H1 (cell line): Measurements from ENCODE around the gene CC2D1A. TPM values are rescaled to one million over a fixed set of nuclear protein-coding genes. Genes with fewer than 3 reads are reported as not detected.

Source experiments
- CTCF ChIA-PET: fragments of 300-600 bp; sonication (Branson Sonifier 250); formaldehyde crosslinking; loops from one replicate; lab custom pipeline; 2021; ENCODE audit not compliant: partially characterized antibody; lab: Charles Lee
- POLR2A ChIA-PET: fragments of 300-600 bp; sonication (Branson Sonifier 250); formaldehyde crosslinking; loops from one replicate; lab custom pipeline; 2021; ENCODE audit warnings: inconsistent platforms; ENCODE audit not compliant: partially characterized antibody; lab: Charles Lee
- DNase-seq, 2 experiments: peaks; one replicate each; pipeline versions ENCODE4 v3.0.0 to v3.0.0-alpha.2; 2010 to 2022; ENCODE audit warnings: low spot score in 2 of 2, low read depth in 1 of 2, mixed read lengths in 1 of 2
- FAIRE-seq: peaks from 2 replicates; lab custom pipeline; 2011; peaks lifted over from hg19 to GRCh38; lab: Jason Lieb, UNC
- H2AFZ ChIP-seq: 2 replicates; pipeline ENCODE4 v1.8.1; 2012; ENCODE audit warnings: low read length, inconsistent platforms
- H2AK5ac ChIP-seq: 2 replicates; pipeline ENCODE4 v1.6.1; 2013; ENCODE audit warnings: low read depth, low read length
- H2BK120ac ChIP-seq: replicated peaks from 2 replicates; pipeline ENCODE3; 2013; ENCODE audit warnings: low read depth, low read length, inconsistent platforms
- H2BK12ac ChIP-seq: 2 replicates; pipeline ENCODE4 v1.6.1; 2013; ENCODE audit warnings: low read depth, low read length
- H2BK15ac ChIP-seq: 2 replicates; pipeline ENCODE4 v1.6.1; 2013; ENCODE audit warnings: low read length
- H2BK20ac ChIP-seq: 2 replicates; pipeline ENCODE4 v1.6.1; 2013; ENCODE audit warnings: low read length
- H2BK5ac ChIP-seq: 2 replicates; pipeline ENCODE4 v1.6.1; 2013; ENCODE audit warnings: low read depth, low read length
- H3K14ac ChIP-seq: 2 replicates; pipeline ENCODE4 v1.6.1; 2013; ENCODE audit warnings: inconsistent platforms; ENCODE audit not compliant: insufficient read length
- H3K18ac ChIP-seq: 2 replicates; pipeline ENCODE4 v1.6.1; 2013; ENCODE audit warnings: low read length; ENCODE audit errors: extremely low read depth
- H3K23ac ChIP-seq: 2 replicates; pipeline ENCODE4 v1.6.1; 2013; ENCODE audit warnings: inconsistent platforms; ENCODE audit not compliant: insufficient read length
- H3K23me2 ChIP-seq: 2 replicates; pipeline ENCODE4 v1.6.1; 2013; ENCODE audit warnings: low read depth, low read length
- H3K27ac ChIP-seq: 2 replicates; pipeline ENCODE4 v1.6.1; 2011; ENCODE audit warnings: low read depth, low read length, inconsistent platforms
- H3K27me3 ChIP-seq, 4 experiments: replicated peaks in 1 of 4; 1 replicate in 1 of 4; 2 replicates in 3 of 4; pipeline versions ENCODE4 v1.6.1 to v1.8.1; 2011 to 2013; ENCODE audit warnings: low read length in 3 of 4, mild to moderate bottlenecking in 3 of 4, inconsistent platforms in 2 of 4, mixed read lengths in 2 of 4, moderate library complexity in 1 of 4; ENCODE audit not compliant: control insufficient read depth in 3 of 4, insufficient read depth in 3 of 4; ENCODE audit errors: extremely low read depth in 1 of 4
- H3K36me3 ChIP-seq, 4 experiments: 2 replicates each; pipeline versions ENCODE4 v1.6.1 to v1.8.1; 2011 to 2013; ENCODE audit warnings: mild to moderate bottlenecking in 4 of 4, low read length in 3 of 4, moderate library complexity in 2 of 4, control low read depth in 1 of 4, inconsistent platforms in 1 of 4; ENCODE audit not compliant: insufficient read depth in 4 of 4, control insufficient read depth in 2 of 4
- H3K4ac ChIP-seq: replicated peaks from 2 replicates; pipeline ENCODE3; 2013; ENCODE audit warnings: low read length, low read depth, mixed read lengths, inconsistent platforms; ENCODE audit not compliant: insufficient read length
- H3K4me1 ChIP-seq, 4 experiments: replicated peaks in 1 of 4; 1 replicate in 1 of 4; 2 replicates in 3 of 4; pipeline versions ENCODE4 v1.6.1 to v1.8.1; 2011 to 2013; ENCODE audit warnings: low read length in 3 of 4, inconsistent platforms in 2 of 4, mixed read lengths in 1 of 4; ENCODE audit not compliant: insufficient read depth in 4 of 4, control insufficient read depth in 3 of 4
- H3K4me2 ChIP-seq, 2 experiments: 2 replicates each; pipeline versions ENCODE4 v1.6.1 to v1.8.1; 2011 to 2013; ENCODE audit warnings: low read depth in 2 of 2, low read length in 2 of 2, control low read depth in 1 of 2, inconsistent platforms in 1 of 2, mild to moderate bottlenecking in 1 of 2; ENCODE audit not compliant: insufficient read depth in 1 of 2
- H3K4me3 ChIP-seq, 4 experiments: fragments of 200-600, 300-600 bp in 1 of 4; sonication (generic), shearing (Covaris generic), sonication (Bioruptor Twin) in 1 of 4; 2 replicates each; pipeline versions ENCODE4 v1.5.1 to v1.8.1; 2011 to 2016; ENCODE audit warnings: low read length in 4 of 4, low read depth in 3 of 4, control low read depth in 2 of 4, inconsistent platforms in 2 of 4, mild to moderate bottlenecking in 2 of 4, mixed read lengths in 1 of 4, moderate library complexity in 1 of 4; ENCODE audit not compliant: insufficient read depth in 2 of 4; ENCODE audit errors: extremely low read depth in 1 of 4
- H3K56ac ChIP-seq: replicated peaks from 2 replicates; pipeline ENCODE3; 2013; ENCODE audit warnings: low read depth, mild to moderate bottlenecking, mixed read lengths, low read length, inconsistent platforms; ENCODE audit not compliant: insufficient read length
- H3K79me1 ChIP-seq: 2 replicates; pipeline ENCODE4 v1.6.1; 2013; ENCODE audit warnings: low read depth, low read length, control low read depth
- H3K79me2 ChIP-seq, 2 experiments: 2 replicates each; pipeline versions ENCODE4 v1.6.1 to v1.8.1; 2012 to 2013; ENCODE audit warnings: low read length in 2 of 2, mild to moderate bottlenecking in 2 of 2, inconsistent platforms in 1 of 2; ENCODE audit not compliant: insufficient read depth in 2 of 2, control insufficient read depth in 1 of 2
- H3K9ac ChIP-seq, 4 experiments: replicated peaks in 1 of 4; 1 replicate in 1 of 4; 2 replicates in 3 of 4; pipeline versions ENCODE4 v1.6.1 to v1.8.1; 2011 to 2013; ENCODE audit warnings: low read depth in 3 of 4, low read length in 3 of 4, control low read depth in 2 of 4, mild to moderate bottlenecking in 2 of 4, moderate library complexity in 2 of 4, inconsistent platforms in 1 of 4; ENCODE audit errors: extremely low read depth in 1 of 4
- H3K9me3 ChIP-seq, 2 experiments: 2 replicates each; pipeline versions ENCODE4 v1.6.1 to v1.8.1; 2012 to 2013; ENCODE audit warnings: mild to moderate bottlenecking in 2 of 2, moderate library complexity in 2 of 2, control low read depth in 1 of 2, inconsistent platforms in 1 of 2, low read depth in 1 of 2, low read length in 1 of 2, mixed read lengths in 1 of 2; ENCODE audit not compliant: insufficient read depth in 2 of 2
- H4K20me1 ChIP-seq, 2 experiments: replicated peaks in 1 of 2; 2 replicates each; pipeline versions ENCODE3 to v1.8.1; 2011 to 2013; ENCODE audit warnings: inconsistent platforms in 2 of 2, low read length in 2 of 2, mild to moderate bottlenecking in 1 of 2; ENCODE audit not compliant: insufficient read depth in 2 of 2, control insufficient read depth in 1 of 2
- H4K5ac ChIP-seq: 2 replicates; pipeline ENCODE4 v1.6.1; 2013; ENCODE audit warnings: low read length, low read depth, mixed read lengths, inconsistent platforms; ENCODE audit not compliant: insufficient read length
- H4K8ac ChIP-seq: 2 replicates; pipeline ENCODE4 v1.8.0; 2013; ENCODE audit warnings: mild to moderate bottlenecking, moderate library complexity, low read length, inconsistent platforms; ENCODE audit not compliant: insufficient read depth; ENCODE audit errors: extremely low read depth
- H4K91ac ChIP-seq: replicated peaks from 2 replicates; pipeline ENCODE3; 2013; ENCODE audit warnings: low read length, mixed read lengths, inconsistent platforms; ENCODE audit not compliant: insufficient read length
- CREB1 ChIP-seq: IDR thresholded peaks from 2 replicates; pipeline ENCODE4 v1.6.1; 2012; ENCODE audit warnings: inconsistent platforms
- CTBP2 ChIP-seq: IDR thresholded peaks from 2 replicates; pipeline ENCODE4 v1.7.0; 2011; ENCODE audit warnings: borderline replicate concordance, mild to moderate bottlenecking, moderate library complexity, mixed read lengths, low read length; ENCODE audit not compliant: insufficient read depth, insufficient read length
- GTF2F1 ChIP-seq: IDR thresholded peaks from 2 replicates; pipeline ENCODE4 v1.6.1; 2012; ENCODE audit warnings: low read depth, low read length, improper control_type of control experiment, borderline replicate concordance
- MAX ChIP-seq: IDR thresholded peaks from 2 replicates; pipeline ENCODE4 v1.6.1; 2012; ENCODE audit warnings: inconsistent platforms
- NRF1 ChIP-seq: IDR thresholded peaks from 2 replicates; pipeline ENCODE4 v1.6.1; 2011; ENCODE audit warnings: mild to moderate bottlenecking, low read depth, low read length, improper control_type of control experiment
- PHF8 ChIP-seq: fragments of 200-600 bp; sonication (generic); conservative IDR thresholded peaks from 2 replicates; pipeline ENCODE4 v1.7.1; 2012; ENCODE audit warnings: low read depth, mild to moderate bottlenecking, inconsistent platforms, low read length, moderate library complexity
- POLR2A ChIP-seq, 2 experiments: IDR thresholded peaks; 1 replicate in 1 of 2; 2 replicates in 1 of 2; pipeline ENCODE4 v1.6.1; 2011; ENCODE audit warnings: low read depth in 2 of 2, low read length in 2 of 2, mild to moderate bottlenecking in 2 of 2; ENCODE audit errors: control extremely low read depth in 1 of 2
- SIN3A ChIP-seq, 2 experiments: IDR thresholded peaks in 1 of 2; conservative IDR thresholded peaks in 1 of 2; 2 replicates each; pipeline ENCODE4 v1.6.1; 2011 to 2012; ENCODE audit warnings: low read length in 2 of 2, improper control_type of control experiment in 1 of 2, low read depth in 1 of 2, mild to moderate bottlenecking in 1 of 2
- TAF1 ChIP-seq: IDR thresholded peaks from 2 replicates; pipeline ENCODE4 v1.6.1; 2011; ENCODE audit warnings: mild to moderate bottlenecking, low read depth, low read length
- TAF7 ChIP-seq: optimal IDR thresholded peaks from 2 replicates; pipeline ENCODE3; 2011; ENCODE audit warnings: low read depth, mild to moderate bottlenecking, inconsistent platforms, low read length, moderate library complexity, borderline replicate concordance
- WGBS, 2 experiments: shearing (Covaris generic) in 1 of 2; methylation state at CpG; one replicate each; pipeline versions ENCODE4 v1.1.6 to v1.1.7; 2013 to 2015; ENCODE audit warnings: low lambda C conversion rate in 2 of 2, mixed read lengths in 2 of 2, inconsistent platforms in 1 of 2, low coverage in 1 of 2, missing lambda C conversion rate in 1 of 2; ENCODE audit not compliant: insufficient replicate concordance in 2 of 2, insufficient coverage in 1 of 2, insufficient read length in 1 of 2; ENCODE audit errors: extremely low coverage in 1 of 2, missing lambda C conversion rate in 1 of 2; 5-methylcytosine and 5-hydroxymethylcytosine counted together
- polyA plus RNA-seq, 7 experiments: library from polyadenylated mRNA; depleted of rRNA in 3 of 7; stranded (reverse) in 5 of 7; unstranded in 2 of 7; fragments of >200 nt in 5 of 7; fragments of 200-250 nt in 2 of 7; gene quantifications; 1 replicate in 5 of 7; 2 replicates in 1 of 7; 4 replicates in 1 of 7; pipeline versions ENCODE4 v1.2.1 to v1.2.3, GENCODE V29; 2011 to 2013; ENCODE audit warnings: missing spikeins in 2 of 7, mixed read lengths in 2 of 7
- total RNA-seq: library from RNA; stranded (reverse); fragmentation: NEBNext Ultra II Directional; extraction: Animal tissue kit (Norgen Biotek cat#: 25700); gene quantifications from 2 replicates; pipeline ENCODE4 v1.2.1, GENCODE V29; 2021

CC2D1A gene
- total and polyA plus RNA-seq, 2 of the 8 experiments (the other 6 are each of a cell fraction or from before 2014, with no cell fraction given): 12.5 to 33.0 TPM

- DNase-seq: peak; percentile 99 to 100
- Histone ChIP-seq H2AFZ (0 out of 2 replicates have a peak within 1 kb of the TSS, but pooled peaks have one; percentile 24), H4K8ac (peak within 1 kb of the TSS; percentile 100; the same call in 1 of the 2 replicates), H3K9me3 (no peaks in the 10 kb centered on the region), H3K18ac (peak within 1 kb of the TSS; percentile 95), H4K20me1 (peaks cover 0 to 13% of the 10 kb centered on the region in 2 experiments), H3K4ac (peak within 1 kb of the TSS; percentile 78), H3K79me1 (peaks cover 13% of the 10 kb centered on the region), H3K23ac (no peak within 1 kb of the TSS), H3K36me3 (peaks cover 18 to 25% (median 22%) of the 10 kb centered on the region in 4 experiments), H4K91ac (peak within 1 kb of the TSS; percentile 93), H3K79me2 (peaks cover 0 to 19% of the 10 kb centered on the region in 2 experiments; a peak in 3 of 4 replicates), H2BK15ac (0 out of 2 replicates have a peak within 1 kb of the TSS, but pooled peaks have one; percentile 72), H2BK20ac (no peak within 1 kb of the TSS), H3K4me2 (peak within 1 kb of the TSS; percentile 61 to 83), H3K56ac (peak within 1 kb of the TSS; percentile 93), H2BK5ac (peak within 1 kb of the TSS; percentile 93), H2BK120ac (no peak within 1 kb of the TSS), H3K4me1 (peaks cover 0 to 7% (median 3%) of the 10 kb centered on the region in 4 experiments; a peak in 6 of 7 replicates), H3K9ac (peak within 1 kb of the TSS; percentile 88 to 99 (median 92)), H4K5ac (peak within 1 kb of the TSS; percentile 99), H3K4me3 (peak within 1 kb of the TSS; percentile 82 to 100 (median 91)), H2BK12ac (peak within 1 kb of the TSS; percentile 43; the same call in 1 of the 2 replicates), H3K23me2 (peaks cover 9% of the 10 kb centered on the region), H3K27me3 (no peaks in the 10 kb centered on the region), H3K27ac (peak within 1 kb of the TSS; percentile 94), H2AK5ac (peak within 1 kb of the TSS; percentile 25), H3K14ac (no peak within 1 kb of the TSS)
- FAIRE-seq: peak; percentile 94
- ChIA-PET POLR2A (interaction anchor here (0.6 to 4.3 kb wide), 24 partner anchors 9 to 143 kb away, joined by 3 to 48 read pairs (median 5); partner anchors contain the start of genes IL27RA, PODNL1, RFX1 and RLN3), CTCF (interaction anchor here (0.7 to 2.7 kb wide), 18 partner anchors 9 to 124 kb away, joined by 3 to 12 read pairs (median 5); partner anchors contain the start of genes IL27RA, PODNL1 and RFX1)
- 1% methylated on average over 23 of the region's 65 CpGs; no CpG with 5 or more reads in 1 of the 2 experiments for WGBS, 2 experiments
- TF ChIP-seq TAF7 (peak; percentile 94), SIN3A (conservative IDR thresholded peaks at IDR 0.05 in 1 of 2, IDR thresholded peaks at IDR 0.05 in 1 of 2; ENCODE audit: low read depth in 1 of 2, low read length in 2 of 2) (0 out of 4 replicates have a peak, but pooled peaks of 1 of the 2 experiments have one; percentile 47), TAF1 (peak; percentile 96), MAX (no peak), GTF2F1 (no peak), PHF8 (peak; percentile 98), NRF1 (no peak), POLR2A (IDR thresholded peaks at IDR 0.05; ENCODE audit: control extremely low read depth in 1 of 2, low read depth in 2 of 2, low read length in 2 of 2) (peak; percentile 72 to 84), CREB1 (peak; percentile 92), CTBP2 (no peak)
Observed at GRCh38 chr19:13952154-13952930, 46.3 kb downstream of the CC2D1A start, which contains the start of gene DCAF15. DCAF15 (plus strand) TSS chr19:13952509; CDS start chr19:13952513, 4 bp downstream.
